ENCODE measurements around the gene ERVV-1.

DNA sequence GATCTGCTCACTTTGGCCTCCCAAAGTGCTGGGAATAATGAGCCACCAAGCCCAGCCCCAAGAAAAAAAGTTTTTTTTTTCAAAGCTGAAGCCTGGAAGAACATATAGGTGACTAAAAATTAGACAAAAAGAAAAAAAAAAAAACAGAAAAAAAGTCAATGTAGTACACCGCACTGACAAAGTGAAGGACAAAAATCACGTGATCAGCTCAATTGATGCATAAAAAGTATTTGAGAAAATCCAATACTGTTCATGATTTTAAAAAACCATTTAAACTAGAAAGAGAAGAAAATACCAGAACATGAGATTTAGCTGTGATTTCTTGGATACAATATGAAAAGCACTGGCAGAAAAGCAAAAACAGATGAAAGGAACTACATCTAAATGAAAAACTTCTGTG lies 20.3 kb downstream of the ERVV-1 start:
- no peak for TF ChIP-seq CTCF (conservative IDR thresholded peaks at IDR 0.05; ENCODE audit: low read length)
- no peak for TF ChIP-seq EZH2phosphoT487 (IDR thresholded peaks at IDR 0.05; ENCODE audit: borderline replicate concordance, low read depth, low read length)
